Endothelial cell of umbilical vein (primary cell): ENCODE data around the gene DAD1. TPM values are rescaled to one million over a fixed set of nuclear protein-coding genes. Genes with fewer than 3 reads are reported as not detected.

Experiments
- BruUV-seq: library from RNA; stranded (reverse); fragments of 400-500 nt; replicated peaks from 2 replicates; lab custom pipeline; 2021; lab: Mats Ljungman, UMichigan
- CTCF ChIA-PET: fragments of 300-600, 350-600 bp; sonication (Branson Sonifier 250); formaldehyde crosslinking; loops from one replicate; lab custom pipeline; 2021; ENCODE audit warnings: antibody characterized with exemption, inconsistent platforms; lab: Charles Lee
- POLR2A ChIA-PET: fragments of 300-600, 350-600 bp; sonication (Branson Sonifier 250); formaldehyde crosslinking; loops from one replicate; lab custom pipeline; 2021; ENCODE audit warnings: antibody characterized with exemption, inconsistent platforms; lab: Charles Lee
- DNase-seq: peaks from one replicate; pipeline ENCODE4 v3.0.0-alpha.2; 2011; ENCODE audit warnings: low read depth, low spot score
- FAIRE-seq: peaks from 2 replicates; lab custom pipeline; 2011; peaks lifted over from hg19 to GRCh38; lab: Jason Lieb, UNC
- H2AFZ ChIP-seq: 2 replicates; pipeline ENCODE4 v1.6.0; 2012; ENCODE audit warnings: low read depth, low read length, control low read depth, inconsistent platforms
- H3K27ac ChIP-seq: 2 replicates; pipeline ENCODE4 v1.5.1; 2011; ENCODE audit warnings: low read depth, mild to moderate bottlenecking, control low read depth, low read length, moderate library complexity; ENCODE audit not compliant: insufficient read depth
- H3K27me3 ChIP-seq, 2 experiments: 2 replicates each; pipeline versions ENCODE4 v1.6.0 to v1.6.1; 2011; ENCODE audit warnings: low read length in 2 of 2, mixed read lengths in 1 of 2; ENCODE audit not compliant: control insufficient read depth in 2 of 2, insufficient read depth in 2 of 2
- H3K36me3 ChIP-seq, 2 experiments: 2 replicates in 1 of 2; 3 replicates in 1 of 2; pipeline ENCODE4 v1.5.1; 2011; ENCODE audit warnings: low read length in 2 of 2, mild to moderate bottlenecking in 1 of 2, moderate library complexity in 1 of 2; ENCODE audit not compliant: control insufficient read depth in 2 of 2, insufficient read depth in 2 of 2; ENCODE audit errors: extremely low read depth in 1 of 2
- H3K4me1 ChIP-seq: 3 replicates; pipeline ENCODE4 v1.5.1; 2011; ENCODE audit warnings: mild to moderate bottlenecking, low read length; ENCODE audit not compliant: control insufficient read depth, insufficient read depth; ENCODE audit errors: extremely low read depth
- H3K4me2 ChIP-seq: 2 replicates; pipeline ENCODE4 v1.6.1; 2011; ENCODE audit warnings: low read length, control low read depth, mixed read lengths; ENCODE audit not compliant: insufficient read depth
- H3K4me3 ChIP-seq, 3 experiments: fragments of 200-600 bp in 1 of 3; sonication (generic), shearing (Covaris generic) in 1 of 3; replicated peaks in 1 of 3; 2 replicates each; pipeline ENCODE4 v1.5.1; 2011 to 2016; ENCODE audit warnings: control low read depth in 3 of 3, low read length in 3 of 3, mild to moderate bottlenecking in 2 of 3, inconsistent platforms in 1 of 3, low read depth in 1 of 3, moderate library complexity in 1 of 3; ENCODE audit not compliant: insufficient read depth in 1 of 3
- H3K79me2 ChIP-seq: 2 replicates; pipeline ENCODE4 v1.6.0; 2012; ENCODE audit warnings: low read length, inconsistent platforms; ENCODE audit not compliant: control insufficient read depth, insufficient read depth
- H3K9ac ChIP-seq: replicated peaks from 2 replicates; pipeline ENCODE3; 2011; ENCODE audit warnings: low read length, control low read depth; ENCODE audit not compliant: insufficient read depth; ENCODE audit errors: extremely low read depth
- H3K9me1 ChIP-seq: replicated peaks from 3 replicates; pipeline ENCODE4 v1.6.0; 2011; ENCODE audit warnings: mild to moderate bottlenecking, low read length; ENCODE audit not compliant: control insufficient read depth, insufficient read depth; ENCODE audit errors: extremely low read depth
- H3K9me3 ChIP-seq: replicated peaks from 2 replicates; pipeline ENCODE4 v1.5.1; 2012; ENCODE audit warnings: low read length, inconsistent platforms; ENCODE audit not compliant: control insufficient read depth, insufficient read depth
- H4K20me1 ChIP-seq: replicated peaks from 2 replicates; pipeline ENCODE3; 2011; ENCODE audit warnings: mild to moderate bottlenecking, low read length; ENCODE audit not compliant: control insufficient read depth, insufficient read depth; ENCODE audit errors: extremely low read depth
- EZH2 ChIP-seq: IDR thresholded peaks from 2 replicates; pipeline ENCODE4 v1.6.1; 2012; ENCODE audit warnings: borderline replicate concordance, low read depth, mild to moderate bottlenecking, moderate library complexity, low read length, inconsistent platforms; ENCODE audit not compliant: severe bottlenecking
- FOS ChIP-seq: IDR thresholded peaks from 2 replicates; pipeline ENCODE4 v1.6.1; 2011; ENCODE audit warnings: mild to moderate bottlenecking, low read length, moderate library complexity, borderline replicate concordance; ENCODE audit not compliant: insufficient read depth
- GATA2 ChIP-seq: IDR thresholded peaks from 2 replicates; pipeline ENCODE4 v1.7.0; 2011; ENCODE audit warnings: low read depth, mild to moderate bottlenecking, moderate library complexity, mixed read lengths, low read length; ENCODE audit not compliant: insufficient read length, insufficient read depth
- JUN ChIP-seq: IDR thresholded peaks from 2 replicates; pipeline ENCODE4 v1.6.1; 2011; ENCODE audit warnings: borderline replicate concordance, low read depth; ENCODE audit not compliant: insufficient read length, insufficient read depth
- MYC ChIP-seq: IDR thresholded peaks from one replicate; pipeline ENCODE4 v1.6.1; 2011; ENCODE audit warnings: mild to moderate bottlenecking, low read depth, low read length
- POLR2A ChIP-seq: IDR thresholded peaks from 2 replicates; pipeline ENCODE4 v1.6.1; 2012; ENCODE audit warnings: low read depth, mild to moderate bottlenecking, control low read depth, low read length
- POLR2AphosphoS5 ChIP-seq: IDR thresholded peaks from 2 replicates; pipeline ENCODE4 v1.6.1; 2012; ENCODE audit warnings: low read depth, mild to moderate bottlenecking, control low read depth, low read length, moderate library complexity; ENCODE audit not compliant: insufficient read depth
- dilution Hi-C: fragments of 300-500 bp; cut with MboI; formaldehyde crosslinking; loops from one replicate; pipeline ENCODE4 v1.15.0; 2019; ENCODE audit warnings: low sequenced_read_pairs; ENCODE audit not compliant: extremely low pct_ligation_motif_present
- intact Hi-C: fragments of 100-400 bp; cut with micrococcal nuclease; formaldehyde crosslinking; loops from one replicate; pipeline ENCODE4 v1.10.0; 2022
- polyA plus RNA-seq, 4 experiments: library from polyadenylated mRNA; depleted of rRNA in 3 of 4; stranded (reverse) in 3 of 4; unstranded in 1 of 4; fragments of >200 nt; gene quantifications; 2 replicates each; pipeline versions ENCODE4 v1.2.1 to v1.2.3, GENCODE V29; 2011 to 2012; ENCODE audit warnings: missing spikeins in 1 of 4
- total RNA-seq: library from RNA; stranded (reverse); gene quantifications from 2 replicates; pipeline ENCODE4 v1.2.3, GENCODE V29; 2021
- TF ChIP-seq, protein P1 (sequence below), 2 donors: IDR thresholded peaks; 1 replicate in 1 of 2; 2 replicates in 1 of 2; pipeline ENCODE4 v1.5.1; 2011; ENCODE audit warnings: low read length in 2 of 2, mild to moderate bottlenecking in 2 of 2, moderate library complexity in 2 of 2, control low read depth in 1 of 2, inconsistent platforms in 1 of 2, low read depth in 1 of 2; ENCODE audit not compliant: insufficient read depth in 1 of 2; ENCODE audit errors: extremely low read depth in 1 of 2
- TF ChIP-seq, protein P2 (sequence below): IDR thresholded peaks from 2 replicates; pipeline ENCODE4 v1.6.1; 2011; ENCODE audit not compliant: insufficient read depth, insufficient read length

Gene DAD1
- total and polyA plus RNA-seq, 2 donors (not counting 3 experiments of a cell fraction or from before 2014, with no cell fraction given), result 299 to 1,227 TPM

DNA sequence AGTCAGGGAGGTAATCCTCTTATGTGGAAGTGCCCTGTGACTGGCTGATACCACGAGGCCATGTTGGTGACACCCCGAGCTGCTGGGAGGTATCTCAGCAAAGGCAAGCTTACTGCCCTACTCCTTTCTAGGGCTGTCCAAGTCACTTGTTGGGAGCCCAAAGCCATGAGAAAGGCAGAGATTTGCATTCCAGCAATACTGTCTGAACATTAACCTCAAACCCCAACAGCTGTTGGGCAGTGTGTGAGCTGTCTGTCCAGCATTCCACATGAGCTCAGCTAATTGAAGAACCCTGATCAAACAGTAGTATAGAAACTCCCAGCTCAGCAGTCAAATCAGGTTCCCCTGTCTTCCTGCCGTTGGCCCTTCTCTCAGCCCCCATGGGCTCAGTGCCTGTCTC, 18.3 kb upstream of the DAD1 start:
- Histone ChIP-seq H3K27ac (no peak overlapping the region), H3K36me3 (peaks cover 19 to 43% of the 10 kb centered on the region in 2 experiments), H3K9ac (no peak overlapping the region), H3K79me2 (no peaks in the 10 kb centered on the region), H3K9me1 (no peaks in the 10 kb centered on the region), H3K9me3 (no peaks in the 10 kb centered on the region), H3K4me1 (peaks cover 3% of the 10 kb centered on the region), H3K4me2 (no peak overlapping the region), H2AFZ (no peak overlapping the region), H4K20me1 (no peaks in the 10 kb centered on the region), H3K4me3 (no peak overlapping the region), H3K27me3 (no peaks in the 10 kb centered on the region)
- ChIA-PET CTCF (interaction anchor here (1.2 to 1.5 kb wide), 2 partner anchors 9 to 37 kb away, joined by 4 to 6 read pairs; no protein-coding TSS in a partner anchor), POLR2A (no interaction called here)
- DNase-seq (no peak), FAIRE-seq (no peak)
- BruUV-seq, result no TSS peak
- TF ChIP-seq JUN (no peak), GATA2 (no peak), EZH2 (no peak), POLR2A (no peak), FOS (no peak), POLR2AphosphoS5 (no peak), MYC (no peak)
- TF ChIP-seq, protein P1, sequence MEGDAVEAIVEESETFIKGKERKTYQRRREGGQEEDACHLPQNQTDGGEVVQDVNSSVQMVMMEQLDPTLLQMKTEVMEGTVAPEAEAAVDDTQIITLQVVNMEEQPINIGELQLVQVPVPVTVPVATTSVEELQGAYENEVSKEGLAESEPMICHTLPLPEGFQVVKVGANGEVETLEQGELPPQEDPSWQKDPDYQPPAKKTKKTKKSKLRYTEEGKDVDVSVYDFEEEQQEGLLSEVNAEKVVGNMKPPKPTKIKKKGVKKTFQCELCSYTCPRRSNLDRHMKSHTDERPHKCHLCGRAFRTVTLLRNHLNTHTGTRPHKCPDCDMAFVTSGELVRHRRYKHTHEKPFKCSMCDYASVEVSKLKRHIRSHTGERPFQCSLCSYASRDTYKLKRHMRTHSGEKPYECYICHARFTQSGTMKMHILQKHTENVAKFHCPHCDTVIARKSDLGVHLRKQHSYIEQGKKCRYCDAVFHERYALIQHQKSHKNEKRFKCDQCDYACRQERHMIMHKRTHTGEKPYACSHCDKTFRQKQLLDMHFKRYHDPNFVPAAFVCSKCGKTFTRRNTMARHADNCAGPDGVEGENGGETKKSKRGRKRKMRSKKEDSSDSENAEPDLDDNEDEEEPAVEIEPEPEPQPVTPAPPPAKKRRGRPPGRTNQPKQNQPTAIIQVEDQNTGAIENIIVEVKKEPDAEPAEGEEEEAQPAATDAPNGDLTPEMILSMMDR (IDR thresholded peaks at IDR 0.05; ENCODE audit: extremely low read depth in 1 of 2, insufficient read depth in 1 of 2, low read depth in 1 of 2, low read length in 2 of 2), result no peak
- TF ChIP-seq, protein P2, sequence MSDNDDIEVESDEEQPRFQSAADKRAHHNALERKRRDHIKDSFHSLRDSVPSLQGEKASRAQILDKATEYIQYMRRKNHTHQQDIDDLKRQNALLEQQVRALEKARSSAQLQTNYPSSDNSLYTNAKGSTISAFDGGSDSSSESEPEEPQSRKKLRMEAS, result no peak
- dilution Hi-C loops (no loop called here), intact Hi-C loops (no loop called here)
